NCI-H446 (cell line): ENCODE results near the gene UBASH3A.

Source experiments
- DNase-seq, 2 experiments: peaks; one replicate each; lab custom pipeline; 2025; lab: John Stamatoyannopoulos, UW

Gene UBASH3A

GRCh38 chr21:42431196-42431595, 27.5 kb downstream of the UBASH3A start:
- no peak for DNase-seq

- no peak for DNase-seq
These were observed 29.0 kb downstream of the UBASH3A start for GRCh38 chr21:42432695-42433094.

DNA sequence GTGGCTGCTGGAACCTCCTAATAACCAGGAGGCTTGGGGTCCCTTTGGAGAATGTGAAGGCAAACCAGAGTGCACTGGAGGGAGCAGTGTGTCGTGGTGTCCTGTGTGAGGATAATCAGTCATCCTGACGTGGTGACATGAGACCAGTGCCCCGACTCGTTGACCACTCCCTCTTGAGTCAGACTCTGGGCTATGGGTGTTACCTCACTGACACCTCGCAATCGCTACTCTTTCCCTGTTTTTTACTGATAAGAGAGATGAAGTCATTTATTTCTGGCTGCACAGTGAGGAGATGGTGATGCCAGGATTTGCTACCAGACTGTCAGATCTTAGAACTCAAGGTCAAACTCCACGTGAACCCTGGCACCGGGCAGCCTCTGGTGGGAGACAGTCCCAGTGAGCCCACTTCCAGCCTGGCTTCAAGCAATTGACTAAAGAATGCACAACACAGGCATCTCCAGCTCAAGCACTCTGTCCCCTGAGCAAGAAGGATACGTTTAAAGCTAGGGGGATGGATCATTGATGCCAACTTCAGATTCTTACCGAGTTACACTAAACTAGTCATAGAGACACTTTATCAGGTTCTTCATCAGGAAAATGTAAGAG, 30.3 kb downstream of the UBASH3A start:
- no peak for DNase-seq

DNA sequence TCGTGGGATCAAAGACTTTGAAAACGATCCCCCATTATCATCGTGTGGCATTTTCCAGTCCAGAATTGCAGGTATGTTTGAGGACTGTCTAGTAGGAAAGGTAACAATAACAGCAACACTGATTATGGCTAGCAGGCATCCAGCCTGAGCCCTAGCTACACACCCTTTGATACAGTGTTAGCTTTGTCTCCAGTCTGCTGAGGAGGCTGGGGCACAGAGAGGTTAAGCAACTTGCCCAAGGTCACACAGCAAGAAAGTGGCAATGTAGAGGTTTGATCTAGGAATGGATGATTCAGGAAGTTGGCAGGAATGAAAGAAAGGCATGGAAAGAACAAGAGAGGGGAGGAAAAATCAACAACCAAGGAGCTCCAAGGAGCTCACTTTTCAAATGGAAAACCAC, 31.2 kb downstream of the UBASH3A start:
- no peak for DNase-seq

DNA sequence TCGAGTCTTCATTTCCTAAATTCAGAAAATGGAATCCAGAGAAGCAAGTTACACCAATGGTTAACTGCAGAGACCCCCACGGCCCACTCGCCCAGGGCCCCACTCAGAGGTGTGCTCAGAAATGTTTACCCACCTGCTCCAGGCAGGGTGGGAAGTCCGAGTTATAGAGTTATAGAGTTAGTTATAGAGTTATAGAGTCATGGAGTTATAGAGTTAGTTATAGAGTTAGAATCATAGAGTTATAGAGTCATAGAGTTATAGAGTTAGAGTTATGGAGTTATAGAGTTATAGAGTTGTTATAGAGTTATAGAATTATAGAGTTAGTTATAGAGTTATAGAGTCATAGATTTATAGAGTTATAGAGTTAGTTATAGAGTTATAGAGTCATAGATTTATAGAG, 31.7 kb downstream of the UBASH3A start:
- DNase-seq, result no peak

DNA sequence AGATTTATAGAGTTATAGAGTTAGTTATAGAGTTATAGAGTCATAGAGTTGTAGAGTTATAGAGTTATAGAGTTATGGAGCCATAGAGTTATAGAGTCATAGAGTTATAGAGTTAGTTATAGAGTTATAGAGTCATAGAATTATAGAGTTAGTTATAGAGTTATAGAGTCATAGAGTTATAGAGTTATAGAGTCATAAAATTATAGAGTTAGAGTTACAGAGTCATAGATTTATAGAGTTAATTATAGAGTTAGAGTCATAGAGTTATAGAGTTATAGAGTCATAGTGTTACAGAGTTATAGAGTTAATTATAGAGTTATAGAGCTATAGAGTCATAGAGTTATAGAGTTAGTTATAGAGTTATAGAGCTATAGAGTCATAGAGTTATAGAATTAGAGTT, 32.1 kb downstream of the UBASH3A start:
- DNase-seq, result no peak

DNA sequence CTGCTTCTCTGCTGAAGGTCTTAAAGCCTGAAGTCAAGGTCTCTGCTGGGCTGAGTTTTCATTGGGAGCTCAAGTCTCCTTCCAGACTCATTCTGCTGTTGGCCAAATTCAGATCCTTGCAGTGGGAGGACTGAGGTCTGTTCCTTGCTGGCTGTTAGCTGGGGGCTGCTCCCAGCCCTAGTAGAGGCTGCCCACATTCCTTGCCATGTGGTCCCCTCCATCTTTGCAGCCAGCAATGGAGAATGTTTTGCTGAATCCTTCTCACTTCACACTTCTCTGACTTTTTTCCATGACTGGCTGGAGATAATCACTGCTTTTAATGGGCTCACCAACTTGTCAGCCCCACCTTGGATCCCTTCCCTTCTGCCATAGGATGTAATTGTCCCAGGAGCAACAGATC, 33.2 kb downstream of the UBASH3A start:
- DNase-seq, result no peak

- no peak for DNase-seq
These were observed 34.1 kb downstream of the UBASH3A start for GRCh38 chr21:42437786-42438185.

DNA sequence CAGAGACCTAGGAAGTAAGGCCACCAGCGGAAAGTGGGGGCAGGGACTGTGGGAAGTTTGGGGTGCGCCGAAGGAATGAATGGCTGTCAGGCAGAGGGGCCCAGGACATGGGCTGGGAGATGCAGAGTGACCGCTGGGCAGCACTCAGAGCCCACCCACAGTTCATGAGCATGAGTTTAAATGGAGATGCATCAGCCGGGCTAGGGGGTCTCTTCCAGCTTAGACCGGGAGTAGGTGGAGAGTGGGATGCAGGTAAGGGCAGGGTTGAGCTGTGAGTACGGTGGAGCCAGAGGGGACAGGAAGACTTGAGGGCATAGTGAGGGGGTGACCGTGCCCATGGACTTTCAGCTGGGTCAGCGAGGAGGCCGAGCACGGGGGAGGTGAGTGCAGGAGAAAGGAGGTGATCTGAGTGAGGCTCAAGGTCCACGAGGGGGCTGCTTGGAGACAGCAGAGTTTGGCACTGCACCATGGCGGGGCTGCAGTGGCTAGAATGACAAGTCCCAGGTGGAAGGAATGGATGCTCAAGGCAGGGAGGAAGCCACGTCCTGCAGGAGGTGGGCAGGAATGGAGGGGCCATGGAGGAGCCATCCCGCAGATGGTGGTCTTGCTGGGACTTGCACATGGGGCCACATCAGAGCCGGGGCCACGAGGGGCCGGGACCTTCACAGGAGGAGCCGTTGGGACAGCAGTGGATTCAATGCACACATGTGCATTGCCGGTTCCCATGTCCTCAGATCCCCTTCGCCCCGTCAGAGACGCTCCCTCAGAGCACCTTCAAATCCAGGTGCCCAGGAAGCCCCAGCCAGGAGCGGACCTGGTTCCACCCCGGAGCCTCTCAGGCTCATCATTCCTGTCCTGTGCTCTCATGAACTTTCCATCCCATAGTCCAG, 34.9 kb downstream of the UBASH3A start:
- DNase-seq, result no peak

- no peak for DNase-seq
These were observed 35.8 kb downstream of the UBASH3A start for GRCh38 chr21:42439284-42440186.

DNA sequence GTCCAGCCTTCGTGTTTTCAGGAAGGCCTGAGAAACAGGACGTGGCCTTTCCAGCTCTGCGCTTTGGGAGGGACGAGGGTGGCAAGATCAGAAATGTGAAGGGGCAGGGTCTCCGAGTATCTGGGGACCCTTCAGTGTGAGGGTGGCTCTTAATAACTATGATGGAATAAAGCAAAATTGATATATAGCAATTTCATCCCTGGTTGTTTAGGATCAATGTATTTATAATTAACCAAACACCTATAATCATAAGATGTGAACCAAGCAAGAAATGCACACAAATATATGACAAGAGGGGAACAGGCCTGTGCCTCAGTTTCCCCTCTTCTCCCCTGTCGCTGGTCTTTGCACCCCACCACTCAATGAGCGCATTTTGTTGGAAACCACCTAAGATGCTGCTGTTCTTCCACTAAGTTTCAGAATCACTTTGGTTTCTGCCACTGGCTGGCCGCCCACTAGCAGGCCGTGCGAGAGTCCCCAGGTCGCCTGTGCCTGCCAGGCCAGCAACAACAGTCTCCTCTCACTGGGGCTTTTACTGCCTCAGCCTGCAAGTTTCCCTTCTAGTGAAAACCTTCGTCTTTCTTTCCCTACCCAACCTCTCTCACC, 36.6 kb downstream of the UBASH3A start:
- DNase-seq, result no peak

DNA sequence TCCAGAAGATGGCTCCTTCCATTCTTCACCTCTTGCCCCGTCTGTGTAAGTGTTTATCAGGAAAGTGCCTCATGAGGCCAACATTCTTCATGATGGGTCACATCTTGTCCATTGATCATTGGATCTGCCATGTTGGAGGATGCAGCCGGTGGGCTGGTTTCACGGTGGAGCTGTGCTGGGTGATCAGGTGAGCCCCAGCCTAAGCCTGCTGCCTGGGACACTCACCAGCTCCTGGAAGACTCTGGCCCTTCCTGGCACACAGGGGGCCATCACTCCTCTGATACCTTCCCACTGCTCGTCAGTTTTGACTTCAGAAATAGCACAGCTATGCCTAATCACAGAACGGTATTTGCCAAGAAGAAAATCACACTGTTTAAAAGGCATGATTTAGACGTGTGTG, 38.3 kb downstream of the UBASH3A start:
- no peak for DNase-seq

DNA sequence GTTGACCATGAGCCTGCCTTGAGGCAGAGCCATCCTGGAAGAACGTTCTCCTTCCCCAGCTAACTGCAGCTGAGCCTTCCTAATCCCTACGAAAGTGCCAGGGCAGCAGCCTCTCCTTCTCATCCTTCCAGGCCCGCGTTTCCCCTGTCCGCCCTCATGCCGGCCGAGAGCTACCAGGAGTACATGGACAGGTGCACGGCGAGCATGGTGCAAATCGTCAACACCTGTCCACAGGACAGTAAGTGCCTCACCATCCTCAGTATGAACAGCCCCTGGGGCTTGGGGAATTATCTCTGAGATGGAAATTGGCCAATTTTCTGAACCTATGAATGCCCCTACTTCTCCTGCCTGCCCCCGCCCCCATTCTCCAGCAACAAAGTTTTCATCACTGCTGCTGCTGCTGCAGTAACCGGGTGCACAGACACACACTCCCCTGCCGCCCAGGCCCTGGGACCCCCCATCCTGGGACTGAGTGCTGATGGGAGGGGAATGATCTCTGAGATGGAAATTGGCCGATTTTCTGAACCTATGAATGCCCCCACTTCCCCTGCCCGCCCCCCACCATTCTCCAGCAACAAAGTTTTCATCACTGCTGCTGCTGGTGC, 39.6 kb downstream of the UBASH3A start:
- DNase-seq, result no peak

GRCh38 chr21:42443876-42444744, 40.4 kb downstream of the UBASH3A start:
- DNase-seq, result no peak

- DNase-seq, result no peak
These were observed 41.0 kb downstream of the UBASH3A start for GRCh38 chr21:42444745-42445059.

DNA sequence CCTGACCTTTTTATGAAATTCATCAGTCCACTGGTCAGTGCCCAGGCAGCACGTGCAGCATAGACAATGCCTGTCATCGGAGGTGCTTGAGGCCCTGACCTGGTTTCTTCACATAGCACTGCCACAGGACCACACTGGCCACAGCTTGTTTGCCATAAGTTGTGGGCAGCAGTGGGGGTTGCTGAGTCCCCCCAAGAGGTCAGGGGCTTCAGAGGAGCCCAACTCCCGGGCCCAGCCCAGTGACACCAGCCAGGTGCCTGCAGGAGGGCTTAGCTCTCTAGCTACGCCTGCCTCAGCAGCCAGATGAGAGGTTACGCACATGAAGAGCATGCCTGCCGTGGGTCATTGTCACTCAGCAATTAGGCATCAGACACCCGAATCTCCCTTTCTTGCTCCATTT, 41.6 kb downstream of the UBASH3A start:
- no peak for DNase-seq

DNA sequence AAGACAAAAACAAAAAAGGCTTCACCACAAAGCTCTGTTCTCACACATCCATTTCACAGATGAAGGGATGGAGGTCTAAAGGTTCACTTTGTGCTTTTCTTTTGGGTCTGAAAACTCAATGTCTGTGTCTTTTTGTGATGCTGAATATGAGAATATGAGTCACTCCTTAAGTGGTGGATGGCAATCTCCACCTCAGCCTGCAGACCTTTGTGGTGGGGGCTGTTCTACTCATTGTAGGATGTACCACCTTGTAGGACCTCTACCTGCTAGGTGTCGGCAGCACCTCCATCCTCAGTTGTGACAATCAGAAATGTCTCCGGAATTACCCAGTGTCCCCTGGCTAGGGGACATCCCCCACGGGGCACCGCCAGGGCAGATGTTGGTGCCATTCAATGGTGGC, 42.8 kb downstream of the UBASH3A start:
- DNase-seq, result no peak

DNA sequence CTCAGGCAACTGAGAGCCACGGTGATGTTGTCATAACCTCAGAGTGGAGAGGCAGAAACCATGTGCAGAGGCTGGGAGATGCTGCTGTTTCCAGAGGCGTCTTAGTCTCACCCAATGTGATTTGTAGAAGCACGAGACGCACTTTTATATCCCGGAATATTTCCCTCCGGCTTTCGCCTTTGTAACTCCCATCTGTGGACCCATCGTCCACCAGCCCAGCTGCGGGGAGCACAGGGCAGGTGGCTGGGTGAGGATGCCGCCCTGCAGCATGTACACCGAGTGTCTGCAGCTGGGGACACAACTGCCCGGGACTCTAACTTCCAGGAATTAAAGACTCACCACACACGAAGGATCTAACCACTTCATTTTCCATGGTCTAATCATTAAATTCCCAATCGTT, 43.5 kb downstream of the UBASH3A start:
- DNase-seq, result no peak

DNA sequence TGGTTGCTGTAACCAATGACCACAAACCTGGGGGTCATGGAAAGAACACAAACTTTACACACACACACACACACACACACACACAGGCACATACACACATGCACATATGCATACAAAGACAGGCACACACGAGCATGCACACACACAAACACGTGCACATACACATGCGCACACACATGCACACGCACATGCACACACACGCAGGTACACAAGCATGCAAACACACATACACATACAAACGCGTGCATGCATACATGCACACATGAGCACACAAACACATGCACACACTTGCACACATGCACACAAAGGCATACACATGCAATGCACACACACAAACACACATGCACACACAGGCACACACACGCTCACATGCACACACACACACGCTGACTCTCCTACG, 44.0 kb downstream of the UBASH3A start:
- no peak for DNase-seq

- DNase-seq, result no peak
These were observed 45.0 kb downstream of the UBASH3A start for GRCh38 chr21:42448686-42449085.

DNA sequence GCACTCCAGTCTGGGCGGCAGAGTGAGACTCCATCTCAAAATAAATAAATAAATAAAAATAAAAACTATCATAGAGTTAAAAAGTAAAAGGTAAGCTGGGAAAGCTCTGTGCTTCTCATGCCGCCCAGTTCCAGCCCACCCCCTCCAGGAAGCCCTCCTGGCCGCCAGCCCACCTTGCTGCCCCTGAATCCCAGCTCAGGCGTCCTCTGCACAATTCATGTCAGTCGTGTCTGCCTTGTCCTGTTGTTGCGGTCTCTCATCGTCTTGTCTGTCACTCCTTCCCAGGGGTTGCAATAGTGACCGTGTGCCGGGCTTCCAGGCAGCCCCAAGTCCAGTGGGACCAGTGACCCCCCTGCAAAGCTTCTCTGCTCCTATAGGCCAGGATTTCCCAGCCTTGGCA, 48.2 kb downstream of the UBASH3A start:
- no peak for DNase-seq
